ENCODE results near the gene RARRES2.

- no peak for TF ChIP-seq CTCF (IDR thresholded peaks at IDR 0.05)
- no peak for TF ChIP-seq POLR2A (IDR thresholded peaks at IDR 0.05)
- TF ChIP-seq POLR2AphosphoS5 (IDR thresholded peaks at IDR 0.05): no peak
Observed at GRCh38 chr7:150357771-150358427, 16.5 kb upstream of the RARRES2 start.

Measured in suprapubic skin (tissue), 4 donors.